ENCODE data around the gene EHD4.

EHD4 gene

DNA sequence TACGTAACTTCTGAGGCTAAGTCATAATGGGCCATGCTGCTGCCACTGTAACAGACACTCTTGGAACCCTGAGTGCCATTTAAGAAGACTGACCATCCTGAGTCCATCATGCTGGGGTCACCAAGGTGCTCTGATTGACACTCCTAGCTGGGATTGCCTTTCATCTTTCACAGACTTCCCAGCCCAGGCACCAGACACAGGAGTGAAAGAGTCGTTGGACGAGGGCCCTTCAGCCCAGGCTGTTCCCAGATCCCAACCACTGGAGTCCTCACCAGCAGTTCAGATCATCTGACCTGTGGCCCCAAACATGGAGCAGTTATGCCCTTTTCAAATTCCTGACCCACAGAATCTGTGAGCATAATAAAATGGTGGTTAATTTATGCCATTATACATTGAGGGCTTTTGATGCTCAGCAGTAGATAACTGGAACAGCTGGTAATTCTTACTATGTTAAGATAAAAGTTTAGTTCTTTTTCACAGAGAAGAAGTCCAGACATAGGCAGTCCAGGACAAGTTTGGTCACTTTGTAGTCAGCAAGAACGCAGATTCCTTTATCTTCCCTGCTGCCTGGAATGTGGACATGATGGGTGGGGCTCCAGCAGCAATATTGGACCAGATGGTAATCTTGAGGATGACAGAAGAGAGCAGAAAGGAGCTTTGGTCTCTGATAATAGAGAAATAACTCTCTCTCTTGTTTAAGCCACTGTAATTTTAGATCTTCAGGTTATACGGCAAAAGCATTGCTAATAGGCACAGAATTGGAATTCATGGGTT is 7.3 kb upstream of the EHD4 start:
- no peak for DNase-seq

DNA sequence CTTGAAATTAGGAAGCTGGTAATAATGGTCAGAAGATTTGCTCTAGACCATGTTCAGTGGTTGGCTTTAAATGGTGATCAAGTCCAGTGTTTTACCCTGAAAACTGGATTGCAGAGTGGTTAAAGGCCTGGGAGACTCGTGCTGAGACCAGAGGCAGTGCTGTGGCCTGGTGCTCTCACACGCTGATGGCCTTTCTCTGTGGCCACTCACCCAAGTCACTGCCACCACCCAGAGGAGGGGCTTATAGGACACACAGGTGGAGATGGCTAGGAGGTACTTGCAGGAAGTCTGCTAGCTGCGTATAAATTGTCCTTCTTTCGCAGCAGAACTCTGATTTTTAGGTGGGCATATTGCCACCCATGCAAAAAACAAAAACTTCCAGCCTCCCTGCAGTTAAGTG is 6.2 kb upstream of the EHD4 start:
- no peak for DNase-seq

DNA sequence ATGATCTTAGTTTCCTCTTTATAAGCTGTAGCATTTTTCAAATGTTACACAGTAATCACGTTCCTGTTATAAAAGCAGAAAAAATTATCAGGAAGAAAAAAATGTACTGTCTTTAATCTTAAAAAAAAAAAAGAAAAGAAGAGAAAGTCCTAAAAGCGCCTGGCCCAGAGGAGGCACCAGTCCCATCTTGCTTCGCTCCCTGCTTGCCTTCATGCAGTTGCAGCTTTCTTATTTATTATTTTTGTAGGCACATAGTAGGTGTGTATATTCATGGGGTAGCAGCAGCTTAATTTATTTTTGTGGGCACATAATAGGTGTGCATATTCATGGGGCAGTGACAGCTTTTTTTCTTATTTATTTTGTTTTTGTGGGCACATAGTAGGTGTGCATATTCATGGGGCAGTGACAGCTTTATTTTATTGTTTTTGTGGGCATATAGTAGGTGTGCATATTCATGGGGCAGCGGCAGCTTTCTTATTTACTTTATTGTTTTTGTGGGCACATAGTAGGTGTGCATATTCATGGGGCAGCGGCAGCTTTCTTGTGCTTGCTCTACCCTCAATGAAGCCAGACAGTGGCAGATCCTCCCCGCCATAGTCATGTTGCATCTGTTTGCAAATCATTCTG is 5.5 kb upstream of the EHD4 start:
- DNase-seq, result no peak

DNA sequence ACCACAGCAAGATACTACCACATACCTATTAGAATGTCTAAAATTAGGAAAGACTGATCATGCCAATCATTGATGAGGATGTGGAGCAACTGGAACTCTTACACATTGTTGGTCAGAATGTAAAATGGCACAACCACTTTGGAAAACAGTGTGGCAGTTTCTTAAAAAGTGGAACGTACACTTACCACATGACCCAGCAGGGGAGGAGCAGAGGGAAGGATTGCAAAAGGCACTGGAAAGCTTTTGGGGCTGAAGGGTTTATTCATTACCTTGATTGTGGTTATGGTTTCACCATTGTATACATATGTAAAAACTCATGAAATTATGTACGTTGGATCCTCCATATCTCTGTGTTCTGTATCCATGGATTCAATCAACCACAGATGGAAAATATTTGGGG is 3.3 kb upstream of the EHD4 start:
- DNase-seq, result no peak

DNA sequence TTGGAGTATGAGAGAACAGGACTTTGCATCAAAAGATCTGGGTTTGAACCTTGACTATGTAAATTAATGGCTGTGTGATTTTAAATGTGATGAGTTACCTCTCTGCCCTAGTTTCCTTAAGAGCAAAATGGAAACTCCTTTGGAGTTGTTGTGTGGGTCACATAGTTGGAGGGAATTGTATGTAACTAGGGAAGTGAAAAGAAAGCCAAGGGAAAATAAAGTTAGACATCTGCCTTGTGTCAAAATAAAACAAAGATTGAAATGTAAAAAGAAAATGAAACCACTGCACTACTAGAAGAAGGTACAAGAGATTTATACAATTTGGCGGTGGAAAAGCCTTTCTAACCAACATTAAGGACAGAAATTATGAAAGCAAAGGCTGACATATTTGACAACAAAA is 1.7 kb upstream of the EHD4 start:
- DNase-seq, result no peak

DNA sequence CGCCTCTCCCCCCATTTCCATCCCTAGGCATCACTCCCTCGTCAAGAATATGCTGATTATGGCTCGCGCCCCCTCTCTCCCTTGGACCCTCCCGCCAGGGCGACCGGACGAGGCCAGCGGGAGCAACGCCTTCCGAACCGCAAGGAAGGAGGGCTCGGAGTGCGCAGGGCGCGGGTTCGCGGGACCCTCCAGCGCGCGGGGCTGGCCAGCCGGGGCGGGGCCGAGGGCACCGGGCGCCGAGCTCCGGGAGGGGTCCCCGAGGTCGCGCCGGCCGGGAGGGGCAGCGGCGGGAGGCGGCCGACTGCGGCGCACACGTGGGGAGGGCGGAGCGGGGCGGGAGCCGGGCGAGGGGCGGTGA is 483 bp downstream of the EHD4 start:
- DNase-seq, result no peak

DNA sequence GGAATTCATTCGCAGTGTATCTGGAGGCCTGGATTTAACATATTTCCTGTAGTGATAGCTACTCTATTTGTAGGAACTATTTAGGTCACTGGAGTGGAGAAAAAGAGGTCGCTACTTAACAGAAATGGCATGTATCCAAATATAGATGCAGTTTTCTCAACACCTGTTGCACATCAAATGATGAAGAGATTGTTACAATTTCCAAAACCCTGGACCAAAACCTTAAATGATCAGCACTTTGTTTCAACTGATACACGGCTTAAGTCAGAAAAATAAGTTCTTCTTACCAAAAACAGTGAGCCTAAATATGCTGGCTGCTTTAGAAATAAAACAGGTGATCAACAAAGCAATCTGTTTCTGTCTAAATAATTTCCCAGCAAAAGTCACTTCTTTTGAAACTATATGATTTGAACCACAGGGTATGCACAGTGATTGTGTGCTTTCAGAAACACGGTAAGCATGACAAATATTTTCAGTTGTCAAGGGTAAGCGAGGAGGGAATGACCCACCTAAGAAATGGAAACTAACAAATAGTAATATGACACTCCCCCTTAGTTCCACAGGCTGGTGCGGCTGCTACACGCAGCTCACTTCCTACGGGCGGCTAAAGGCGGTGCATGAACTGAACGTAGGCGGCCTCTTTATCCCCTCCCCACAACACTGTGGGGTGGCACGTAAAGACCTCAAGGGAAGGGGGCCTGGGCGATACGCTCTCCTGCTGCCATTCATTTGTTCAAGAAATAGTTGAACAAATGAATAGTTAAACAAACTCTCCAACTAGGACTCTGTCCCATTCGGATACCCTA is 1.1 kb downstream of the EHD4 start:
- DNase-seq, result no peak

DNA sequence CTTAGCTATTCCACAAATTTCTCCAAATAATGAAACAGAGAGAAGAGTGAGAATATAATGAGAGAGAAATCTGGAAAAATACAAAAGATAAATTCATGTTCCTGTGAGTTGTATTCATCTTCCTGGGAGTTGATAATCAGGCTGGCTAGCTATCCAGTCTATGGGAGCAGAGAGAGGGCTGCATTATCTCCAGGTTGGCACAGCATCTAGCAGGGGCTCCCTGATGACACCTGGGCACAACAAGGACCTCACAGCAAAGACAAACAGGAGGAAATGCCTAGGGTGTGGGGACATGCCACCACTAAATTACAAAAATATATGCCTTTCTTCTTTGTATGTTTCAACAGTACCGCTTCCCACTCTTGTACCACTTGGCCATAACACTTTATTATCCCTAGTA is 1.9 kb downstream of the EHD4 start:
- DNase-seq, result no peak

DNA sequence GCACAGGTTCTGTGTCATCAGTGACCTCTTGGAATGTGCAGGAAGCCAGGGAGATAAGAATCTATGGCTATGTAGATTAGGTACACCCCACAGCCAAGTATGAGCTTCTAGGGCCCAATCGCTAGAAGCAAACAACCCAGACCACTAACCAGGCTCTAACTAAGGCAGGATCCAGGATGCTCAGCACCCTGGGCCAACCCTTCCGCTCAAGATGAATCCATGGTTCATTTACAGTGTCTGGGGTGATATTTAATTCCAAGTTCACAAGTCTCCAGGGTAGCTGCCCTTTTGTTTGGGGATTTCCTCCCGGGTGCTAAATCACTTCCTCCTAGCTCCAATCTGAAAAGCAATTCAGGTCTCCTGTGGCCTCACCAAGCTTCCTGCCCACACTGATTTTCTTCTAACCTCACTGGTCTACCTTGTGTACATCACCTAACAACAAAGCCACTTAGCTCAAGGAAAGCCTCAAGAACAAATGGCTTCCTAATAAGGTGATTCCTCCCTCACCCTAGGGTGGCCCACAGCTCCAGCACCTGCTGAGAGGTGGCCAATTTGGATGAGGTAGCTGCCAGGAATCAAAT is 2.4 kb downstream of the EHD4 start:
- no peak for DNase-seq

DNA sequence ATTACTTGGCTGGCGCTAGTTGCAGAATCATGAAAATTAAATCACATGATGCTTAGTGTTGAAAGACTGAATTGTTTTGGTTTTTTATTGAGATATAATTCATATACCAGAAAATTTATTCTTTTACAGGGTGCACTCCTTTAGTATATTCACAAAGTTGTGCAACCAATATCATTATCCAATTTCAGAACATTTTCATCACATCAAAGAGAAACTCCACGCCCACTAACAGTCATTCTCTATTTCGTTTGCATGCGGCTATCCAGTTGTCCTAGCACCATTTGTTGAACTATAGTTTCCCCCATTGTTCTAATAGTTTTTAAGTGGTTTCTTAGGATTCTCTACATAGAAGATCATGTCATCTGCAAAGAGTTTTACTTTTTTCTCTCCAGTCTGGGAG is 3.7 kb downstream of the EHD4 start:
- no peak for DNase-seq

DNA sequence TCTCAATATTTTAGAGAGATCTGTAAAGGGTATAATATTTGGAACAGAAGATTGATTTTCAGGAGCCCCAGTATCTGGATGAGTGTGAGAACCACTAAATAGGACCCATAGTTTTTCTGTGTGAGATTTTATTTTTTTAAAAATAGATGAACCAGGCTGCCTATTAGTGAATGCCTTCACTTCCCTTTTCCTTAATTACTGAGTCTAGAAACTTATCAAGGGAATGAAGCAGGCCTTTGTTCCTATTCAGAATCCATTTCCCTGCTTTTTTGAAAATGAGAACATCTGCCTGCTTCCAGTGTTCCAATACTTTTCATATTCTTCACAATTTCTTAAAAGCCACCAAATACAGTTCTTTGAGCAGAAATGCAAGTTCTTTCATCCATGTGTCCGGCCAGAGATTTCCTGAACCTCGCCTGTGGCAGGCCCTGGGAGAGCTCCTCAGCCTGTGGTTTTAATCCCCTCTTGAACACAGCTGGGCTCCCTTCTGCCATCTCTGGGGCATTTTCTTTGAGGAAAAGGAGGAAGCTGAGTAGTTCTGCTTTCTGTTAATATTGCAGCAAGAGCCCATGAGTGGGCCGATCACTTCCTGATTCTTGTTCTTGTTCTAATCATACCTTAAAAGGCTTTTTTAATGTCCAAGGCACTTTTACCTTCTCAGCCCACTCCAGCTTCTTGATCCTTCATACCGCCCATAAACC is 4.7 kb downstream of the EHD4 start:
- DNase-seq, result no peak

DNA sequence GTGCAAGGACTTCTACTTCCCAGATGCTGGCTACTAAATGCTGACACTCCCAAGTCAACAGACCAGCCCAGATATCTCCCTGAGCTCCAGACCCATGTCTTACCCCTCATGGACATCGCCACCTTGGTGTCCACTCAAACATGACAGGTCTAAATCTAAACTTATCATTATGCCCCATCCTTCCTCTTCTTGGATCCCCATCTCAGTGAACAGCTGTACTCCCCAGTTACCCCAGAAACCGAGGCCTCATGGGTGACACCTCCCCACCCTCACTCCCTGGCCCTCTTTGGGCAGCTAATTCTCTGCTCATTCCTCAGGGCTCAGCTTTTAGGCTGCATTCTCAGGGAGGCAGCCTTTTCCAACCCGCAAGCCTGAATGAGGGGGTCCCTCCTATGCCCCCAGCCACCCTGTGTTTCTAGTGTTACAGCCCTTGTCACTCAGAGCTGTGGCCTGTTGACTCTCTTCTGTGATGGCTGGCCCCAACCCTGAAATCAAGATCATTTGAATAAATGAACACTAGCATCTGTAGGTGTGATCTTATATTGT is 5.4 kb downstream of the EHD4 start:
- DNase-seq, result no peak

DNA sequence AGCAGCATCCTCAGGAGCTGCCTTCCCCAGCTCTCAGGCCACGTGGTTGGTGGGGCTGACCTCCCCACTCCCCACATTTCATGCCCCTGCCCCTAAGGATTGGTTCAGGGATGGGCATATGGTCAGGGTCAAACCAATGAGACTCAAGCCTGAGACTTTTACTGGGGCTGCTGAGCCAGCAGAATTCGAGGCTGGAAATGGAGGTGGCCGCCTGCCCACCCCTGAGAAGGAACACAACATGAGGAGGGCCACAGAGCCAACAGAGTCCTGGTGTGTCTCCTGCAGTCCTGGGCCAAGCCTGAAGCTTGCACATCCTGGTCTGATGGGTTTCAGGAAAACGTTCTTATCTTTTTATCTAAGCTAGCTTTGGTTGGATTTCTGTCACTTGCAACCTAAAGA is 5.9 kb downstream of the EHD4 start:
- no peak for DNase-seq

DNA sequence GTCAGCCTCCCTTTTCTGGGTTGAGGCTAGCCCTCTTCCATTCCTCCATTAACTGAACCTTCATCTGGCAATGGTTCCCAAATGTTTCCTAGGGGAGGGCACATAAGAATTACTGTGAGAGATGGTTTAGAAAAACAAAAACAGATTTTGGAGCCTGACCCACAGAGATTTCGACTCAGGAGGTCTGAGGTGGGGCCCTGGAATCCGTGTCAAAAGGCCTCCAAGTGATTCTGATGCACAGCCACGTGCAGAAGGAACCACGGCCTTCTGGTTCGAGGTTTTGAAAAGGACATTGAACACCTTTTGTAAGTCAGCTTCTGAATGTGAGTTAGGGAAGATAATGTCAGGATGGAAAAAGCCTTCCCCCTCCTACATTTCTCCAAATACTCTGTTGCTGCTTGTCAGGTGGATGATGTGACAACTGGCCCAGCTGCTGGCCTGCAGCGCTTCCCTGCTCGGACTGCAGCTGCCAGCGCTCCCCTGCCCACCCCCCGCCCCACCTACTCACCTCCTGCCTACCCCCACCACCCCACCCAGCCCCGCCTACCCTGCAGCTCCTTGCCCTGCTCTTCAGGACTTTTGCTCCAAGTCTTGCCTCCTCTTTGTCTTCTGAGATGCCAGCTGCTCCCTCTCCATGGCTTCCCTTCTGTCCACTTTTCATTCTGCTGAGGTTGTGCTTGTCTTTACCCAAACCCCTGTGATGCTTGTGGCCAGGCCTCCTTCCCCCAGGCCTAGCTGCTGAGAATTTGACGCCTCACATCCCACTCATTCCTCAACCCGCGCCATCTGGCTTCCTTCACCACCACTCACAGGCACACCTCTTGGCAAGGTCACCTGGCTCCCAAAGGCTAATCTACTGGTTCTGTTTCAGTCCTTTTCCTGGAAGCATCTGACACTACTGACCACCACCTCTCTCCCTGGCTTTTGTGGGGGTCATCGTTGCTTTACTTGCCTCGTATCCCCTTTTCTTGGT is 6.6 kb downstream of the EHD4 start:
- no peak for DNase-seq

DNA sequence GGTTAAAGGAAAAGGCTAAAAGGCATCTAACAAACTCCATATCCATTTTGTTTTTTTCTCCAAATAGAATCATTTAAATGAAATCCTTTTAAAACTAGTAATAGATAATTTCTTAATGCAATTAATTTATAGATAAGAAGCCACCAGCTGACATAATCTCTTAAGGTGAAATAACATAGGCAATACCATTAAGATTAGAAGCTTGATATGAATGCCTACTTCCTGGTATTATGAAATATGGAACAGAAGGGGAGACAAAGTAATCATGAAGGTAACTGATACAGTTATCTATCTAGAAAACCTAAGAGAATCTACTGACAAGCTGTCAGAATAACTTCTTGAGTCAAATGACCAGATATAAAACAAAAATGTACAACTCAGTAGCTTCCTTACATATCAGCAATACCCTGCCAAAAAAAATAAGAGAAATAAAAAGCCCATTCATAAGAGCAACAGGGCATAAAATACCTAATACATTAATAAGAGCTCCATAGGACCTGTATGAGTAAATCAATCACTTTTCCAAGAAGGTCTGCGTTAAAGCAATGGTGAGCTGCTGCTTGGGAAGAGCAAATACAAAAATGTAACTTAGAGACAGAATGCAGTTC is 10.7 kb downstream of the EHD4 start:
- no peak for DNase-seq

DNA sequence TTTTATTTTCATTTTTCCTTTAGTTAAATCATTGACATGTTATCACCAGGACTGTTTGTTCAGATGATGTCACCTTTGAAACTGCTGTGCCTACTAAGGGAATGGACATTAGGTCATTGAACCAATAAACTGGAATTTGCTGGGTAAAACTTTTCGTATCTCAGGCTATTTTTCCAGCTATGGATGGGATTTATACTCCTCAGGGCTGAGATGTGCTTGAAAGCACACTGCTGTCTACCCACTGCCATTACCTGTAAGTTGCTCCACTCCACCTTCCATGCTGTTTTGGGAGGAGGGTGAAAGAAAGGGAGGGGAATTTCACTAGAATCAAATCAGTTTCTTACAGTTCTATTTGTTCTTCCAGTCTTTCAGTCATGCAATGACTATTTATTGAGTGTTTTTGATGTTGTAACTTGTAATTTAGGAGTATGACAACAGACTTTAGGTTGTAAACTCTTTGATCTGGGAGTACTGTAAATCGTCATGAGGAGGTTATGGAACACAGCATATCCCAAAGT is 11.3 kb downstream of the EHD4 start:
- no peak for DNase-seq

DNA sequence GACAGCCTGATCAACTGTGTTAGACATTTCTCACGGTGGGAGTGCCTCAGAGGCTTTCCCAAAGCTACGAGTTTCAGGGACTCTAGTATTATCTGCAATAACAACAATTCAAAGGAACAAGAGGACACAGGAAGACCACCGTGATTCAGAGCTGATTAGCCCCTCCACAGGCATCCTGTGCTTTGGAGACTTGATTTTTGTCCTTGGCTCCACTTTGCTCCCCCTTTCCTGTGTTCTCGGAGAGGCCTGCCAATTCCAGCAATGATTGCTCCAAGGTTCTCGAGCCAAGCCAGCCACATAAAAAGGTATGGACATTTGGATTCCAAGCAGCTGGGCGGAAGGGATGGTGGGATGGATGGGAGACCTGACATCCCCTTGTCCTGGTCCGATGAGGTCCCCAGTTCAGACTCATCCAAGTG is 14.3 kb downstream of the EHD4 start:
- DNase-seq, result no peak

DNA sequence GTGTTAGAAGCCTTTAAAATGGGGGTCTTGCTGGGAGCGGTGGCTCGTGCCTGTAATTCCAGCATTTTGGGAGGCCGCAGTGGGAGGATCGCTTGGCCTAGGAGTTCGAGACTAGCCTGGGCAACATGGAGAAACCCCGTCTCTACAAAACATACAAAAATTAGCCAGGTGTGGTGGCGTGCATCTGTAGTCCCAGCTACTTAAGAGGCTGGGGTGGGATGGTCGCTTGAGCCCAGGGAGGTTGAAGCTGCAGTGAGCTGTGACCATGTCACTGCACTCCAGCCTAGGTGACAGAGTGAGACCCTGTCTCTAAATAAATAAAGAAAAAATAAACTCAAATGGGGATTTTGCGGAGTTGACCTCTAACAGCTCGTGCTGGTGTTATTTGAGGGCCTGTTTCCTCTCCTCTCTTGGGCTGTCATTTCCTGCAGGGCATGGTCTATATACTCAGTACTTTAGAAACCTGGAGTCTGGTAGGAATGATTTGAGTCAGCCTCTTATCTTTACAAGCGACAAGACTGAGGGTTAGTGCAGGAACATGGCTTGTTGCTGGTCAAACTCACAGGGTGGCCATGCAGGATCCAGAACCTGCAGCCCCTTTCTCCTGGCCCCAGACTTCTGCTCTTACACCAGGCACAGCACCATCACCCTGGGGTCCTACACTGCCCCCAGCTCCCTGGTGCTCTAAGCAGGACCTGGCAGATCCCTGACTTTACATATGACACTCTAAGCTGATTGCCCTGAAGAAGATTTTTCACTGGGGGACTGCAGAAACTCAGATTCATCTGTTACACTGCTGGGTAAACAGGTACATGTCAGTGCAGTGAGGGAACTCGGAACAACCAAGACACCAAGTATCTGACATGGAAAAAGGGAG is 15.1 kb downstream of the EHD4 start:
- DNase-seq, result no peak

DNA sequence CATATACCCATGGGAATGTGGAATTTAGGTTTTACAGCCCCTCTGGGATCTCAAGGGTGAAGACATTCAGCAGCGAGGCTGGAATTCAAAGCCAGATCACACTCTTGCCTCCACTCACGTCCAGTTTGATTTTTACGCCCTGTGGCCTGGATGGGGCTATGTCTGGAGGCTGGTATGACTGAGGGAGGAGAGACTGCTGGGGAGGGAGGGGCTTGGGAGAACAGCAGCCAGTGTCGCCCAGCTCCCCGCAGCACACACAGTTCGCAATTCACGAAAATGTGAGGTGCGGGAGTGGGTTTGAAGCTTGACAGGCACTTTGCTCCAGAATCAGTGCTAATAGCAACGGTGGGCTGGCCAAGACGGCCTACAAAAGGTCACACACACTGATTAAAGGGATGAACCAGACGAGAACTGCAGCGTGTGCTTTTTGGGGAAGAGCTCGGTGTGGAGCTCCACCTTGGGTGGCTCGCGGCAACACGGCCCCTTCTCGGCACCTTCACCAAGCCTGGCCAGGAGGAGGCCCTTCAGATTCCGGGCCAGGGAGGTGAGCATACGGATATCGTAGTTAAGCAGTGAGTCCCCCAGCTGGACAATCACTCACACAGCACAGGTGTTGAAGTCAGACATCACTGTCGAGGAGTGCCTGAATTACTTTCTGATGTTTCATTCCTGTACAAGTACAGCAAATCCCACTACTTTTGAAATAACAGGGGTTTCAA is 16.4 kb downstream of the EHD4 start:
- no peak for DNase-seq
